ENCODE measurements around the gene P2RX6.

P2RX6 gene

DNA sequence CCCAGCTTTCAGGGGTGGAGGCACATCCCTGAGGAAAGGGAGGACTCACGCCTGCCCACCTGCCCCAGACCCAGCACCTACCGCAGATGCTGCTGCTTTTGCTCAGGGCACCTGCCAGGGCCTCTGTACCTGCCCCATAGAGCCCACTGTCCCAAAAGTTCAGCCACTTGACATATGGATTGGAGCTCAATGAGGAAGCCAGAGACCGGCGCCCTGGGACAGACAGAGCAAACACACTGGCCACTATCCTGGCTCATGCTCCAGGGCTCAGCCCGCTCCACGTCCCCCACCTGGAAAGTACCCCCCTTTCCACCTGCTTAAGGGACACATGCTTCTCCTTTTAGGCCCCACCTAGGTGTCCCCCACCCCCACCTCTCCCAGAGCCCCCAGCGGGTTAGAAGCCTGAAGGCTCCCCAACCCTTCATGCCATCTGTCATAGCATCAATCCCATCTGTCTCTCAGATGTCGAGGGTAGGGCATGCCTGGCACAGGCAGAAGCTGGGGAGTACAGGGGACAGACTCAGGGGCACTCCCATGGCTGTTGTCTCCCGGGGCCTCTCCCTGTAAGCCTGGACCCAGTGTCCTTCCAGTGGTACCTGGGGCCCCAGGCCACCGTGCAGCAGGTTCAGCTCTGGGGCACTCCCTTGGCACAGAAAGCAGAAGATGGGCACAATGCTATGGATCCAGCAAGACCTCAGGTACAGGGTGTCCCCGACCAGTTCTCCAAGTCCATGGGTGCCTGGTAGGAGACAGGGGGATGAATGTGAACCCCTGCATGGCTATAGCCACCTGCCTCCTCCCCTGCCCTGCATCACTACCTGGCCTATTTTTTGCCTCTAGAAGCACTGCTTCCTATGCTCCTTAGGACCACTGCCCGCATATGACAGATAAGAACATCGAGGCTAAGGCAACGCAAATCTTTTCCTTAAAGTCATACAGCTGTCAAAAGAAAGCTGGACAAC is 2.2 kb upstream of the P2RX6 start:
- in situ Hi-C loops (cut with MboI; ENCODE audit: low sequenced_read_pairs): no loop called here

DNA sequence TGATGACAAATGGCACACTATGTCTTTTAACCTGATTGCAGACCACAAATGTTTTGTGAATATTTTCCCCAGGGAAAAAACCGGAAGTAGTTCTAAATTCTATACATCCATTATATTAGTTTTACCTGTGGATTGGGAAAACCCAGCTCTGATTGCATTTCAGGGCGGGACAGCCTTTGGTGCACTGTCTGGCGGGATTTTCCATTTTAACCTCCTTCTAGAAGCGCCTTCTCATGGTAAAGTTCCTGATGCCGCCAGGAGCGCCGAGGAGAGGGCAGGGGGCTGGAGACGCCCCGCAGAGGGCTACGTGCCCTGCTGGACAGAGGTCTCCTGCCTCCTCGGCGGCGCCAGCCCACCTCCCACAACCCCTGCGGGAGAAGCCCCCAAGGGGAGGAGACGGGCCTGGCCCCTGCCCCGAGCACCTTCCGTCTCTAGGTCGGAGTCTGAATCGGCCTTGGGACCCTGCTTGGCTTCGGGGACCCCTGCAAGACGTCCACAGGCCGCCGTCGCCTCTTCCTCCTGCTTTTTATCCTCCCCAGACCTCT is 1.2 kb upstream of the P2RX6 start:
- in situ Hi-C loops (cut with MboI; ENCODE audit: low sequenced_read_pairs): no loop called here

DNA sequence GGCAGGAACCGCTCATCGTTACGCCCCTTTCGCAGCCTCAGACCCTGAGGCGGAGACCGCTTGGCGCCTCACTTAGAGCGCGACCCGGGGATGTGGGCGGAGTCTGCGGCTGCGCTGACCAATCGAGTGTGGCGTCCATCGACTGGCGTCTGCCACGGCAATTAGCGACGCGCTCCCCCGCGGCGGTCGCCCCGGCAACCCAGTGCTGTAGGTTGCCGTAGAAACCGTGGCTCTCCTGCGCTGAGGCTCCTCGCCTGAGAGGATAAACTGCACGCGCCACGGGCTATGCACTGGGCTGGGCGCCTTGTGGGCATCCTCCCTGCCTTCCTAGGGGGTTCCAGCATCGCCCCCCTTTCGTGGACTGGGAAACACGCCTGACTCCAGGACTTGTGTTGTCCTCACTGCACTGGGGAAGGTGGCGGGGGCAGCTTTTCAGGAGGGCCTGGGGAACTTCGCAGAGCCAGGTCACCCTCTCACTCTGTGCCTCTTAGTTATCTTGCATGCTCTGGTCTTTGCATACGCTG is 701 bp upstream of the P2RX6 start:
- in situ Hi-C loops (cut with MboI; ENCODE audit: low sequenced_read_pairs): no loop called here

DNA sequence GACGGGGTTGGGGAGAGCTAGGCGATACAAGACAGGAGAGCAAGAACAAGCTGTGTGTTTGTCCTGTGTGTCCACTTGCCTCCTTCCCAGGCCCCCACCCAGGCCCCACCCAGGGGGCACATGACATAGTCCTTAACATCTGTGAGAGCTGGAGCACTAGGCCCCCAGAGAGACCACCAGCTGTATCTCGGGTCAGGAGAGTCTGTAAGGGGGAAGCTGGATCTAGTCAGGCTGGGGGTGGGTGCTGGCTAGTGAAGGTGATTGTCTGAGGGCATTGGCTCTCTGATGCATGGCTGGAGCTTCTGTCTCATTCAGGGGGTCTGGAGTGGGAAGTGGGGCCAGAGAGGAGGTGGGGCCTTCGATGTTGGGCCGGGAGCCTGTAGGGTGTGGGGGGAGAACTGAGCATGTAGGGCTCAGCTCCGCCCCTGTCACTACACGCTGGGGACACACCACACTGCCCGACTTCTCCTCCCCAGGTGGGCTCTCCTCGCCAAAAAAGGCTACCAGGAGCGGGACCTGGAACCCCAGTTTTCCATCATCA is 571 bp downstream of the P2RX6 start:
- in situ Hi-C loops (cut with MboI; ENCODE audit: low sequenced_read_pairs): no loop called here

DNA sequence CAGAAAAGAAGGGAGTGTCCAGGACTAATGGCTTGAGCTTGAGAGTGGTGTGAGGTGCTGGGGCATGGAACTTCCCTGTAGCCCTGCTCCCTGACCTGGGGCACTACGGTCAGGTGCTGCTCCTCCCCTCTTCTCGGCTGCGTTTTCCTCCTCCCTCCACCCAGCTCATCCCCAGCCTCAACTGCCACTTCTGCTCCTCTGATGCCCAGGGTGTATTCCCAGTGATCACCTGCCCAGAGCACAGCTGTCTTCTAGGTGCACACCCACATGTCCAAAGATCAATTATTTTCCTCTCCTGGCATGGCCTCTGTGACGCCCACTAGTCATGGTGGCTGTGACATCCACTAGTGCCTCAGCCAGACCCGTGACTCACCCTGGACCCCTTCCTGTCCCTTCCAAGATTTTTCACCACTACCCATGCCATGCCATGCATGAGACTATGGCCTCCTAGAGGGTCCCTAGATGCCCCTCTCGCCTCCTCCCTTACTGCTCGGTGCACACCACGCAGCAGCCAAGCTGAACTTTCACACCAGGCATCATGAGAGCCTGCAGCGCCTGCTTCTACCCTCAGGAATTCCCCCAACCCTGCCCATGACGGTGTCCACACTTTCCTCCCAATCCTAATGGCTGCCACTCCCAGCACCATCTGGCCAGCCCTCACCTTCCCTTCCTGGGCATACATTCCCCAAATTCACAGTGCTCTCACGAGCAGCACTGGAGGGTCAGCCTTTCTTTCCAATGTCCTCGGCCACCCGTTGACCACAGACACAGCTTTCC is 1.9 kb downstream of the P2RX6 start:
- in situ Hi-C loops (cut with MboI; ENCODE audit: low sequenced_read_pairs): no loop called here

DNA sequence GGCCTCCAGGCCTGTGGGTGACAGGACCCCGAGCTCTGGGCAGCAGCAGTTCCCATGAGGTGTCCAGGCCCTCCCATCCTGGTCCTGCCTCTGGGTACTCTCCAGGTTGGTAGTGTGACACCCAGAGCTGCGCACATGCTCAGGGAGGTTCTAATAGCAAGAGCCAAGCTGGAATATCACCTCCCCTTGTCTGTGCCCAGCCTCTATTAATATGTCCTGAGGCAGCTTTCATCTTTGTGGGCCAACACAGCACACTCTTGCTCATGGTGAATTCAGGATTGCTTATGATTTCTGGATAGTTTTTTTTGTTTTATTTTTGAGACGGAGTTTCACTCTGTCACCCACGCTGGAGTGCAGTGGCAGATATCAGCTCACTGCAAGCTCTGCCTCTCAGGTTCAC is 3.3 kb downstream of the P2RX6 start:
- in situ Hi-C loops (cut with MboI; ENCODE audit: low sequenced_read_pairs): no loop called here

DNA sequence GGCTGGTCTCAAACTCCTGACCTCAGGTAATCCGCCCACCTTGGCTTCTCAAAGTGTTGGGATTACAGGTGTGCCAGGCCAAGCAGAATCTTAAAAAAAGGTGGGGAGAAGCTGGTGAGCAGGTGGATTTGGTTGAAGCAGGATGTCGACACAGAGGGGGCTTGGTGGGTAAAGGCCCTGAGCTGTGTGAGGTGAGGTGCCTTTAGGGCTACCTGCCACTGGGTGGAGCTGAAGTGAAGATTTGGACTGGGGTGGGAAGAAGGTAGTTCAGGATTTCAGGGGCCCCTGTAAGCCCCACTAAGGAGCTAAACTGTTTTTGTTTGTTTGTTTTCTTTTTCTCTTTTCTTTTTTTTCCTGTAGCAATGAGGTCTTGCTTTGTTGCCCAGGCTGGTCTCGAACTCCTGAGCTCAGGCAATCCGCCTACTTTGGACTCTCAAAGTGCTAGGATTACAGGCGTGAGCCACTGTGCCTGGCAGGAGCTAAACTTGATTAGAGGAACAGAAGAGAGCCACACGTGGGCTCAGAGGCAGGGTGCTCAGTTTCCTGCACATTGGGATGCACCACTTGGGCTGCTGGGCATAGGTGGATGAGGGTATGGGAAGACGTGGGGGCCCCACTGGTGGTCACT is 6.0 kb downstream of the P2RX6 start:
- in situ Hi-C loops (cut with MboI; ENCODE audit: low sequenced_read_pairs): no loop called here

DNA sequence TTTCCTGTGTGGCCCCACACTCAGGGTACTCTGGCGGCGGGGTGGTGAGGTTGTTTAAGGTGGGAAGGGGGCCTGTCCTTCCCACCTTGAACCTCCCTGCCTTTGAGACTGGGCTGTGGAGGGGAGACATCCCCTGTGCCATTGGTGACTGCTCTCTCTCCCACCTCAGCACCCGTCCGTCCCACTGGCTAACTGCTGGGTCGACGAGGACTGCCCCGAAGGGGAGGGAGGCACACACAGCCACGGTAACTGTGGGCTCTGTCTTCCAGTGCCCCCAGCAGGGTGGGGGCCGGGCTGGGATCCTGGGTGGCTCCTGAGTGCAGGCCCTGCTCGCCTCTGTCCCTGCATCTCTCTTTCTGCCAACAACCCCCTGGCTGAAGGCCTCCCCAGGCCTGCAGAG is 7.5 kb downstream of the P2RX6 start:
- in situ Hi-C loops (cut with MboI; ENCODE audit: low sequenced_read_pairs): no loop called here

DNA sequence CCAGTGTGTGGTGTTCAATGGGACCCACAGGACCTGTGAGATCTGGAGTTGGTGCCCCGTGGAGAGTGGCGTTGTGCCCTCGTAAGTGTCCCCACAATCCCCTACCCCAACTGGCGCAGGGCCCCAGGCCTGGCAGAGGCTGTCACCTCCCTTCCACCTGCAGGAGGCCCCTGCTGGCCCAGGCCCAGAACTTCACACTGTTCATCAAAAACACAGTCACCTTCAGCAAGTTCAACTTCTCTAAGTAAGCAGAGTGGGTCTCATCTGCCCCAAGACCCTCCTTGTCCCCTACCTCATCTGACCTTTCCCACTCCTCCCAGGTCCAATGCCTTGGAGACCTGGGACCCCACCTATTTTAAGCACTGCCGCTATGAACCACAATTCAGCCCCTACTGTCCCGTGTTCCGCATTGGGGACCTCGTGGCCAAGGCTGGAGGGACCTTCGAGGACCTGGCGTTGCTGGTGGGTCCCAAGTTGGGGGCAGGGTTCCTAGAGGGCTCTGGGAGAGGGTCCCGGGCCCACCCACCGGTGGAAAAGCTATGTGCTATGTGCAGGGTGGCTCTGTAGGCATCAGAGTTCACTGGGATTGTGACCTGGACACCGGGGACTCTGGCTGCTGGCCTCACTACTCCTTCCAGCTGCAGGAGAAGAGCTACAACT is 8.1 kb downstream of the P2RX6 start:
- in situ Hi-C loops (cut with MboI; ENCODE audit: low sequenced_read_pairs): no loop called here

DNA sequence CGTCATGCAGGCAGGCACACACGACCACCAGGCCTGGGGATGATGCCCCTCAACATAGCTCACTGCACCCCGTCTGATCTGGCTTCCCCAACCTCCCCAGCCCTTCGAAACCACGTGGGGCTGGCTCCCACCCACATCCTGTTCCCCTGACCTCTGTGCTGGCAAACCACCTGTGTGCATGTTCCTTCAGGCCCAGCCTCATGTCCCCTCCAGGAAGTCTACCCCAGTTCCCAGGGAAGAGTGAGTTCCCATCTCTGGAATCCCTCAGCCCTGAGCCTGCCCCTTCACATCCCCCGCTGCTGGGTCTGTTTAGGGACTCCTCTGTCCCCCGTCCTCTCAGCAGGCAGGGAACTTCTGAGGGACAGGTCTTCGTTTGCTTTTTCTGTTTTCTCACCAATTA is 10.3 kb downstream of the P2RX6 start:
- in situ Hi-C loops (cut with MboI; ENCODE audit: low sequenced_read_pairs): no loop called here

DNA sequence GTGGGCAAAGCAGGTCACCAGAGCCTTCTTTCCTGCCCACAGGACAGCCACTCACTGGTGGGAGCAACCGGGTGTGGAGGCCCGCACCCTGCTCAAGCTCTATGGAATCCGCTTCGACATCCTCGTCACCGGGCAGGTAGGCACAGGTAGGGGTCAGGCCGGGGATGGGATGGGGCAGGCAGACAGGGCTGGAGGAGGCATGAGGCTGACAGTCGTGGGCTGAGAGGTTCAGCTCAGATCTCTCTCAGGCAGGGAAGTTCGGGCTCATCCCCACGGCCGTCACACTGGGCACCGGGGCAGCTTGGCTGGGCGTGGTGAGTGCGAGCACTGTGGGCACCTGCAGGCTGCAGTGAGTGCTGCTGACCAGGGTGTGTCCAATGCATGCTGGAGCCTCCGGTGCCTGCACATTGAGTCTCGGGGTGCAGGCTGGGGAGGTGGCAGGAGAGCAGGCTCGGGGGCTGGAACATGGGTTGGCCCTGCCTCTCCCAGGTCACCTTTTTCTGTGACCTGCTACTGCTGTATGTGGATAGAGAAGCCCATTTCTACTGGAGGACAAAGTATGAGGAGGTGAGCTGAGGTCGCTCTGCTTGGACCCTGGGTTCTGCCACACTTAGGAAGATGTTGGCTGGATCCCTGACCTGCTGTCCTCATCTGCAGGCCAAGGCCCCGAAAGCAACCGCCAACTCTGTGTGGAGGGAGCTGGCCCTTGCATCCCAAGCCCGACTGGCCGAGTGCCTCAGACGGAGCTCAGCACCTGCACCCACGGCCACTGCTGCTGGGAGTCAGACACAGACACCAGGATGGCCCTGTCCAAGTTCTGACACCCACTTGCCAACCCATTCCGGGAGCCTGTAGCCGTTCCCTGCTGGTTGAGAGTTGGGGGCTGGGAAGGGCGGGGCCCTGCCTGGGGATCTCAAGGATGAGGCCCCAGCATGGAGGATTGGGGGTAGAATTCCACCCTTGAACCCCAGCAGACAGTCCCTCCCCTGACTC is 11.1 kb downstream of the P2RX6 start:
- in situ Hi-C loops (cut with MboI; ENCODE audit: low sequenced_read_pairs): no loop called here

DNA sequence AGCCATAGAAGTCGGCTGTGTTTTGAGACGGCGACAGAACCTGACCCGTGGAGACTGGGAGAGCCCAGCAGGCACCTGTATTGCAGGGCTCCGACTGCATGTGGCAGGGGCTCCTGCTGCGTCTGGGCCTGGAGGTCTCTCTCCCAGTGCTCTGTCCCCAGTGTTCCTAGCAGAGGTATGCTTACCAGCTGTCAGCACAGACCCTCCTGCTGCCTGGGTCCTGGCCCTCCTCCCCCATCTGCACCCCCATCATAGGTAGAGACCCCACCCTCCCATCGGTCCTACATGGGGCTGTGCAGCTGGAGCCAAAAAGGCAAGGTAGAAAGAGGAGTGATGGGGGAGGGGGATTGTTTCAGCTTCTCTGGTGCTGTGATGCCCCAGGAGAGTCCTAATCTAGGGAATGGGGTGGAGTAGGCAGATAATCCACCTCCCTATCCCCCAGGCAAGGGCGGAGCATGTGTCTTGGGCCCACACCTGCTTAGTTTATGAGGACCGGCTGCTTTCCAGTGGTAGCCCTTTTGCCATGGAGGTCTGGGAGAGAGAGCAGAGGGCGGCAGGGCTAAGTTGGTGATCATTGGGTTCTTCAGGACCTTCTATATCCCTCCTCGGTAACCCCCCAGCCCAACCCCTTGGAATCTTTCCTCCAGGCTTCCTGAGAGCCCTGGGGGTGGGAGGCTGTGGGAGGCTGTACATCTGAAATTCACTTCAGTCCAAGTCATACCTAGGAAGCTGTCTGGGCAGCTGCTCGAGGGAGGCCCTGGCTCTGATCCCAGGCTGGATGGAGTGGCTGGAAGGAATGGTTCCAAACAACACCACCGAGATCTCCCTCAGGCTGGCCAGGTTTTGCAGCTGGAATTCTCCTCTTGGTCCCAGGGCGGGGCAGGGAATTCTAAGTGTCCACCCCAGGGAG is 12.1 kb downstream of the P2RX6 start:
- in situ Hi-C loops (cut with MboI; ENCODE audit: low sequenced_read_pairs): no loop called here

DNA sequence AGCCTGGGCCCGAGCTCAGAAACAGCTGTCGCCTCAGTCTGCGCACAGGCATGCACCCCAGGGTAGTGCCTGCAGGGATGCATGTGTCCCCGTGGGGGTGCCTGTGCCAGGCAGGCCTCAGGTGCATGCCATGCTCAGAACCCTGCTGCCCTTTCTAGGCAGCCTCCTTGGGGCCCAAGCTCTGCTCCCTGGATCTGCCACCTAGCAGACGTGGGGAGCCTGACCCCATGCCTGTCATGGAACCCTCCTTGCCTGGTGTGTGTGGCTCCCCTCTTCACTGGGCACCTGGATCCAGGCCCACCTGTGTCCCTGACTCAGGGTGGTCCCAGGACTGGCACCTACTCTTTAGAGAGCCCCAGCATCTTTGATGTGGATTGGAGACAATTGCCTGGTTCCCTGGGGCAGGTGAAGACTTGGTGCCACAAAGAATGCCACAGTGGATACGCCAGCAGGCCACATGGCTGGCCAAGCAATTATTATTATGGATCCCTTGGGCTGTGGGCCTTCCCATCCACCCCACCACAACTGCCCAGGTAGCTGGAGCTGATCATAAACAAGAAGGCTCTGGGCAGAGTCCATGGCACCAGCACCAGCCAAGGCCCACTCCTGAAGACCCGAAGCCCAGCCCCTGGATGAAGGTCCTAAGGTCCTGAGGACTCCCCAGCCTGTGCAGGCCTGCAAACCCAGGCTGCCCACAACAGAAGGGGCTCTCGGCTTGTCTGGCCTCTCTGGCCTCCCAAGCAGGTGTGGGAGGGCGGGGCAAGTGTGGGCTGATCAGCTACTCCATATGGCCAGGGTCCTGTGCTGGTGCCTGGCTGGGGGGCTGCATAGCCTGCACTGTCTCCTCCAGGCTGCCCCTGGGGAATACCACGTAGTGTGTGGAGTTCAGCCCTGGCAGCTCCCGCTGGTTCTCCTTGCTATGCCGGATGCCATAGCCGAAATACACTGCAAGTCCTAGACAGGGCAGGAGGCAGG is 13.6 kb downstream of the P2RX6 start:
- in situ Hi-C loops (cut with MboI; ENCODE audit: low sequenced_read_pairs): no loop called here

DNA sequence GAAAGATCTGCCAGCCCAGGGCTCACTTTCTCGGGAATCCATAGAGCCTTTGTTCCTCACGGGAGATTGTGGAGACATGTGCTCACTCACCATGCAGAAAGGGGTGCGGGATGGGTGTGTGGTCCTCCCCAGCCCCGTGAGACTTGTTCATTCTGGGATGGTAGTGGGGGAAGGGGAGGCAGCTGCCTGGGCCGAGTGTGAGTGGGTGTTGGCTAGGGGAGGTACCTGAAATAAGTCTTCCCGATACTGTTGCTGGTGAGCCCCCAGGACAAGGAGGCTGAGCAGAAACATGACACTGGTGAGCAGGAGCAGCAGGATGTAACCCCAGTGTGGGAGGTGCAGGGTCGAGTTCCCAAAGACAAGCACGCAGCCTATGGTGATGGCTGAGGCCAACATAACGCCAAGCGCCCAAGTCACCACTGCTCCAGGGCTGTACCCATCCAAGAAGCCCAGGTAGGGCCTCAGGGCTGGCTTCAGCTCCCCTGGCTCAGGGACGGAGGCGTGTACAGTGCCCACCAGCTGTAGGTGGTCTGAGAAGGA is 14.6 kb downstream of the P2RX6 start:
- in situ Hi-C loops (cut with MboI; ENCODE audit: low sequenced_read_pairs): no loop called here

DNA sequence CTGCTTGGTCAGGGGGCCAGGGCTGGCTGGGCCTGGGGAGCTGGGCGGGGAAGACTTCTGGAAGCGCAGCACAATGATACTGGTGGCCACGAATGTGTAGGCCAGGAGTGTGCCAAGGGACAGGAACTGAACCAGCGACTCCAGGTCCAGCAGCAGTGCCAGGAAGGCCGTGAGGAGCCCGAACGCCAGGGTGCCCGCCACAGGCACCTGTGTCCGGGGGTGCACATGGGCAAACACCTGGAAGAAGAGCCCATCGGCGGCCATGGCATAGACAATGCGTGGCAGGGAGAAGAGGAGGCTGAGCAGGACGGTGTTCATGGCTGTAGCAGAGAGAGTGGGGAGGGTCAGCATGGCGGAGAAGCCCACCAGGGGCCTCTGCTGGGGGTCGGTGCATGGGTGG is 15.1 kb downstream of the P2RX6 start:
- in situ Hi-C loops (cut with MboI; ENCODE audit: low sequenced_read_pairs): no loop called here
